PC-9 (cell line): ENCODE results near the gene ANKRD39. TPM values are rescaled to one million over a fixed set of nuclear protein-coding genes. Genes with fewer than 3 reads are reported as not detected.

Experiments
- BruUV-seq: library from RNA; stranded (reverse); fragments of 400-500 nt; replicated peaks from 2 replicates; lab custom pipeline; 2021; lab: Mats Ljungman, UMichigan
- CTCF ChIA-PET: fragments of 300-600 bp; sonication (Branson Sonifier 250); formaldehyde crosslinking; loops from one replicate; lab custom pipeline; 2022; ENCODE audit warnings: antibody characterized with exemption; lab: Charles Lee
- POLR2A ChIA-PET: fragments of 300-600 bp; sonication (Branson Sonifier 250); formaldehyde crosslinking; loops from one replicate; lab custom pipeline; 2022; ENCODE audit warnings: antibody characterized with exemption; ENCODE audit not compliant: unreplicated experiment; lab: Charles Lee
- DNase-seq, 2 experiments: peaks; one replicate each; pipeline versions ENCODE4 v3.0.0 to v3.0.0-alpha.2; 2015 to 2022; ENCODE audit warnings: mixed read lengths in 1 of 2
- H2AFZ ChIP-seq: fragments of 200-600 bp; sonication (generic); 2 replicates; pipeline ENCODE4 v1.8.1; 2017; ENCODE audit warnings: antibody characterized with exemption
- H3F3A ChIP-seq: fragments of 200-600 bp; sonication (generic); 2 replicates; pipeline ENCODE4 v1.8.1; 2017; ENCODE audit warnings: antibody characterized with exemption, mild to moderate bottlenecking, low read depth; ENCODE audit not compliant: insufficient read depth
- H3K27ac ChIP-seq: fragments of 200-600 bp; sonication (generic); 2 replicates; pipeline ENCODE4 v1.6.1; 2016; ENCODE audit warnings: mixed run types
- H3K27me3 ChIP-seq: fragments of 200-600 bp; sonication (generic); 2 replicates; pipeline ENCODE4 v1.6.1; 2016; ENCODE audit warnings: low read depth, mixed run types; ENCODE audit not compliant: insufficient read depth
- H3K36me3 ChIP-seq: fragments of 200-600 bp; sonication (generic); 2 replicates; pipeline ENCODE4 v1.6.1; 2016; ENCODE audit warnings: low read depth, mixed run types
- H3K4me1 ChIP-seq: fragments of 200-600 bp; sonication (generic); replicated peaks from 2 replicates; pipeline ENCODE4 v1.6.1; 2016; ENCODE audit warnings: mixed run types; ENCODE audit not compliant: insufficient read depth
- H3K4me2 ChIP-seq: fragments of 200-600 bp; sonication (generic); 2 replicates; pipeline ENCODE4 v1.6.1; 2017; ENCODE audit warnings: mixed run types
- H3K4me3 ChIP-seq: fragments of 200-600 bp; sonication (generic); 2 replicates; pipeline ENCODE4 v1.6.1; 2016; ENCODE audit warnings: mixed run types
- H3K79me2 ChIP-seq: fragments of 200-600 bp; sonication (generic); 2 replicates; pipeline ENCODE4 v1.6.1; 2017; ENCODE audit warnings: low read depth, mixed run types
- H3K9me2 ChIP-seq: fragments of 200-600 bp; sonication (generic); 2 replicates; pipeline ENCODE4 v1.8.1; 2017; ENCODE audit warnings: mild to moderate bottlenecking; ENCODE audit not compliant: insufficient read depth
- H3K9me3 ChIP-seq: fragments of 200-600 bp; sonication (generic); 2 replicates; pipeline ENCODE4 v1.8.1; 2016; ENCODE audit warnings: low read depth; ENCODE audit not compliant: insufficient read depth
- H4K20me1 ChIP-seq: fragments of 200-600 bp; sonication (generic); 2 replicates; pipeline ENCODE4 v1.8.1; 2017; ENCODE audit not compliant: insufficient read depth
- CTCF ChIP-seq: fragments of 200-600 bp; sonication (generic); conservative IDR thresholded peaks from 2 replicates; pipeline ENCODE4 v1.6.1; 2017; ENCODE audit warnings: mixed run types, antibody characterized with exemption, mild to moderate bottlenecking, moderate library complexity
- EZH2 ChIP-seq: fragments of 200-600 bp; sonication (generic); IDR thresholded peaks from 2 replicates; pipeline ENCODE4 v1.8.0; 2017; ENCODE audit warnings: antibody characterized with exemption, low read depth
- intact Hi-C: fragments of 100-400 bp; cut with micrococcal nuclease; formaldehyde crosslinking; loops from one replicate; pipeline ENCODE4 v1.10.0; 2022; ENCODE audit not compliant: unreplicated experiment
- total RNA-seq: library from RNA; stranded (reverse); gene quantifications from 2 replicates; pipeline ENCODE4 v1.2.3, GENCODE V29; 2021

Gene ANKRD39
- total RNA-seq, 1 experiment from 2014 or later = 19.0 TPM

GRCh38 chr2:96835830-96836229 lies 22.0 kb downstream of the ANKRD39 start:
- ChIA-PET CTCF (interaction anchor here (0.6 kb wide), 1 partner anchor 117 kb away, joined by 4 read pairs; no protein-coding TSS in a partner anchor), POLR2A (no interaction called here)
- no TSS peak for BruUV-seq
- no peak overlapping the region for H3K27ac ChIP-seq
- TF ChIP-seq CTCF = no peak
- no peaks in the 10 kb centered on the region for H3K9me3 ChIP-seq
- no peaks in the 10 kb centered on the region for H3K79me2 ChIP-seq
- no peak overlapping the region for H3K4me2 ChIP-seq
- peaks cover 31% of the 10 kb centered on the region for H3F3A ChIP-seq
- H3K4me1 ChIP-seq = peaks cover 25% of the 10 kb centered on the region
- DNase-seq = no peak
- H3K27me3 ChIP-seq = no peaks in the 10 kb centered on the region
- intact Hi-C loops = no loop called here
- no peak overlapping the region for H3K4me3 ChIP-seq
- H2AFZ ChIP-seq = no peak overlapping the region
- H4K20me1 ChIP-seq = no peaks in the 10 kb centered on the region
- H3K36me3 ChIP-seq = peaks cover 15% of the 10 kb centered on the region
- no peaks in the 10 kb centered on the region for H3K9me2 ChIP-seq

GRCh38 chr2:96832754-96833507 lies 24.9 kb downstream of the ANKRD39 start:
- Histone ChIP-seq H3K4me2 (peak overlapping the region; percentile 72), H3K9me2 (no peaks in the 10 kb centered on the region), H4K20me1 (no peaks in the 10 kb centered on the region), H3K27ac (peak overlapping the region; percentile 86), H2AFZ (peak overlapping the region; percentile 75), H3K4me1 (peaks cover 25% of the 10 kb centered on the region), H3K79me2 (no peaks in the 10 kb centered on the region), H3F3A (peaks cover 34% of the 10 kb centered on the region), H3K9me3 (no peaks in the 10 kb centered on the region), H3K27me3 (no peaks in the 10 kb centered on the region), H3K4me3 (peak overlapping the region; percentile 30; the same call in 1 of the 2 replicates), H3K36me3 (peaks cover 15% of the 10 kb centered on the region)
- TF ChIP-seq EZH2 = no peak
- no peak for TF ChIP-seq CTCF
- intact Hi-C loops = loop anchor here (1.0 to 2.0 kb wide), 2 partner anchors 17 to 26 kb away; partner anchors contain the start of genes ANKRD39 and CNNM3
- CTCF ChIA-PET = interaction anchor here (0.5 to 0.6 kb wide), 5 partner anchors 25 to 659 kb away, joined by 3 to 11 read pairs (median 9); partner anchors contain the start of gene ANKRD39
- peak; percentile 90 to 94 for DNase-seq
- BruUV-seq = TSS peak; percentile 20
- POLR2A ChIA-PET = interaction anchor here (0.5 to 0.7 kb wide), 8 partner anchors 10 to 754 kb away, joined by 4 to 15 read pairs (median 9); no protein-coding TSS in a partner anchor

- H4K20me1 ChIP-seq = no peaks in the 10 kb centered on the region
- no peak overlapping the region for H3K4me3 ChIP-seq
- no peaks in the 10 kb centered on the region for H3K79me2 ChIP-seq
- peaks cover 34% of the 10 kb centered on the region for H3F3A ChIP-seq
- CTCF ChIA-PET = interaction anchor here (0.6 kb wide), 3 partner anchors 26 to 658 kb away, joined by 3 to 11 read pairs (median 9); partner anchors contain the start of gene ANKRD39
- peaks cover 15% of the 10 kb centered on the region for H3K36me3 ChIP-seq
- H3K27ac ChIP-seq = peak overlapping the region; percentile 86
- peak overlapping the region; percentile 72 for H3K4me2 ChIP-seq
- peaks cover 25% of the 10 kb centered on the region for H3K4me1 ChIP-seq
- TF ChIP-seq CTCF = no peak
- no peak for TF ChIP-seq EZH2
- no peak overlapping the region for H2AFZ ChIP-seq
- H3K27me3 ChIP-seq = no peaks in the 10 kb centered on the region
- intact Hi-C loops = loop anchor here (1.0 to 2.0 kb wide), 2 partner anchors 16 to 26 kb away; partner anchors contain the start of genes ANKRD39 and CNNM3
- BruUV-seq = TSS peak; percentile 41
- POLR2A ChIA-PET = interaction anchor here (0.6 kb wide), 1 partner anchor 70 kb away, joined by 5 read pairs; no protein-coding TSS in a partner anchor
- no peaks in the 10 kb centered on the region for H3K9me3 ChIP-seq
- no peaks in the 10 kb centered on the region for H3K9me2 ChIP-seq
- no peak for DNase-seq
Measured at GRCh38 chr2:96832408-96832753, 25.4 kb downstream of the ANKRD39 start.
